ENCODE results near the gene PRND.

DNA sequence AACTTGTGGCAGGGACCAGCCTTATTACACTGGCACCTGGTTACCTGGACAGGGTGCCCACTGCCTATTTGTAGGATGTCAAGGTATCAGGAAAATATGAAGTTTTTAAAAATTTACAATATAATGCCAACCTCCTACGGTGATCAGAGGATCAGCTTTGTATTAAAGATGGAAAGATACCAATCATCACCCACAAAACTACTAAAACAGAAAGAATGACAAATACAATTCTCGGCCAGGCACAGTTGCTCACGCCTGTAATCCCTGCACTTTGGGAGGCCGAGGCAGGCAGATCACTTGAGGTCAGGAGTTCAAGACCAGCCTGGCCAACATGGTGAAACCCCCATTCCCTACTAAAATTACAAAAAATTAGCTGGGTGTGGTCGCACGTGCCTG, 18.4 kb upstream of the PRND start:
- TF ChIP-seq ZFP30 (CRISPR knock-in tag; IDR thresholded peaks at IDR 0.05) (no peak), RARB (CRISPR knock-in tag; IDR thresholded peaks at IDR 0.05) (no peak), CSDC2 (CRISPR knock-in tag; IDR thresholded peaks at IDR 0.05) (no peak), PPARA (CRISPR knock-in tag; IDR thresholded peaks at IDR 0.05; ENCODE audit: borderline replicate concordance) (no peak), ZNF8 (CRISPR knock-in tag; IDR thresholded peaks at IDR 0.05) (no peak), ARNTL (CRISPR knock-in tag; IDR thresholded peaks at IDR 0.05; ENCODE audit: borderline replicate concordance, low read depth) (no peak), GLIS3 (CRISPR knock-in tag; IDR thresholded peaks at IDR 0.05) (no peak), CREB5 (CRISPR knock-in tag; IDR thresholded peaks at IDR 0.05; ENCODE audit: low read depth) (no peak)
- TF ChIP-seq, protein P1, sequence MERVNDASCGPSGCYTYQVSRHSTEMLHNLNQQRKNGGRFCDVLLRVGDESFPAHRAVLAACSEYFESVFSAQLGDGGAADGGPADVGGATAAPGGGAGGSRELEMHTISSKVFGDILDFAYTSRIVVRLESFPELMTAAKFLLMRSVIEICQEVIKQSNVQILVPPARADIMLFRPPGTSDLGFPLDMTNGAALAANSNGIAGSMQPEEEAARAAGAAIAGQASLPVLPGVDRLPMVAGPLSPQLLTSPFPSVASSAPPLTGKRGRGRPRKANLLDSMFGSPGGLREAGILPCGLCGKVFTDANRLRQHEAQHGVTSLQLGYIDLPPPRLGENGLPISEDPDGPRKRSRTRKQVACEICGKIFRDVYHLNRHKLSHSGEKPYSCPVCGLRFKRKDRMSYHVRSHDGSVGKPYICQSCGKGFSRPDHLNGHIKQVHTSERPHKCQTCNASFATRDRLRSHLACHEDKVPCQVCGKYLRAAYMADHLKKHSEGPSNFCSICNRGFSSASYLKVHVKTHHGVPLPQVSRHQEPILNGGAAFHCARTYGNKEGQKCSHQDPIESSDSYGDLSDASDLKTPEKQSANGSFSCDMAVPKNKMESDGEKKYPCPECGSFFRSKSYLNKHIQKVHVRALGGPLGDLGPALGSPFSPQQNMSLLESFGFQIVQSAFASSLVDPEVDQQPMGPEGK (CRISPR knock-in tag; IDR thresholded peaks at IDR 0.05; ENCODE audit: borderline replicate concordance), result no peak

All from SK-N-SH treated with all-trans-retinoic acid at 6 μM for 48 hours (cell line).